GM18868 (cell line): Measurements from ENCODE around the gene ITGB1BP1.
A peak's percentile ranks its signal among the peaks of the same experiment; 100 is the strongest.

ENCODE experiments used
- ATAC-seq: cut with Tn5 transposase; IDR thresholded peaks from one replicate; pipeline ENCODE4 v1.9.1; 2021; ENCODE audit warnings: mild to moderate bottlenecking, moderate library complexity; ENCODE audit not compliant: unreplicated experiment

The ITGB1BP1 gene

GRCh38 chr2:9428965-9429577 is 5.7 kb upstream of the ITGB1BP1 start:
- ATAC-seq: no peak

DNA sequence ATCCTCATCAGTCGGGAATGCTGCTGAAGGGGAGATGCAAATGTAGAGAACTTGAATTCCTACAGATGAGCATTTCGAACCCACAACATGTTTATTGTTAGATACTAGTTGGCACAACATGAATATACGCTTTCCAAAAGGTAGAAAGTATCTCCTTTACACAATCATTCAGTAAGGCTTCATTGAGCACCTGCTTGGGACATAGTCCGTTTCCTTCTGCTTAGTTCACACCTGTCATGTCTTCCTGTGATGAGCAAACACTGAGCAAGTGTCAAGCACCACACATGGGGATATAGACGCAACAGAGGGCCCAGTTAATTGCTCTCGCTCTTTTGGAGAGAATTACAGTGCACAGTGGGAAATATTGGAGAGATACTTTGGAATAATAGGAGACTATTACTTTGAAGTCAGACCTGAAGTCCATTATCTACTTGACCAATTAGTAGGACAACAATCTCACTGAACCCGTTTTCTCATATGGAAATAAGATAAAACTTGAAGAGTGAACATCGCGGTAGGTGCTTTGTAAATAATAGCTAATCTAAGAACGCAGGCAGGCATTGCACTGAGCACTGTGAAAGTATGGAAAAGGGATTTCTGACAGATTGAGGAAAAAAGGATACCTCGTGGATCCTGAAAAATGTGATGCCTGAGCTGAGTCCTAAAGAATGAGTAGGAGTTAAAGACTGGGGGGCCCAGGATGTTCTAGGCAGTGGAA is 1.3 kb upstream of the ITGB1BP1 start:
- no peak for ATAC-seq

- peak; percentile 2 for ATAC-seq
Measured at GRCh38 chr2:9423922-9424272, 569 bp upstream of the ITGB1BP1 start.

DNA sequence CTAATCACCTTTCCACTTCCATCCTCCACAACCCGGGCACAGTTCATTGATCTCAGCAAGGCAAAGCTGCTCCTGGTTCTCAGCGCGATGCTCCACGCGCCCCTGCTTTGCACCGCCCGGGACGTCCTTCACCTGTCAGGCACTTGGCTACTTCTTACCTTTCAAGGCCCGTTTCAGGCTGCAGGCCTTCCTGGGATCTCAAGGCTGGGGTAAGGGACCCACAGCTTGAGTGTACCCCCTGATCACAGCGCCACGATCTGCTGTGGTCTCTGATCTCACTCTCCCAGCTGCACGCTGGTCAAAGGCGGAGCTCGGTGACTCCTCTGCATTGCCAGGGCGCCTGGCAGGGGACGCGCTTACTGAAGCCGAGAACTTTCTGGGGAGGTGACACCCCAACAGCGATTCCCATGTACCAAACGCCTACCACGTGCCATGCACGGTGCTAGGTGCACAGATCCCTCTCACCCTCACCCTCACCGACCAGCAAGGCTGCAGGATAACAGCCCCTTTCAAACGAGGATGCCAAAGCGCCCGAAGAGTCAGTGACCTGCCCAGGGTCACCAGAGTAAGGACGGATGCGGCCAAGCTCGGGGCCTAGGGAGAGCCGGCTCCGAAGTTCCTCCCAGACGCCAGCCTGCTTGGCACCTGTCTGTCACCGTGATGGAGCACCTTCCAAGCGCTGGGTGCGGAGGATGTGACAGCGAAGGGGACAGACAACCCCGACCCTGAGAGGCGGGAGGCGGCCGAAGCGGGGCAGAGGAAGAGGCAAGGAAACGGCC is 818 bp downstream of the ITGB1BP1 start:
- ATAC-seq: peak; percentile 27

DNA sequence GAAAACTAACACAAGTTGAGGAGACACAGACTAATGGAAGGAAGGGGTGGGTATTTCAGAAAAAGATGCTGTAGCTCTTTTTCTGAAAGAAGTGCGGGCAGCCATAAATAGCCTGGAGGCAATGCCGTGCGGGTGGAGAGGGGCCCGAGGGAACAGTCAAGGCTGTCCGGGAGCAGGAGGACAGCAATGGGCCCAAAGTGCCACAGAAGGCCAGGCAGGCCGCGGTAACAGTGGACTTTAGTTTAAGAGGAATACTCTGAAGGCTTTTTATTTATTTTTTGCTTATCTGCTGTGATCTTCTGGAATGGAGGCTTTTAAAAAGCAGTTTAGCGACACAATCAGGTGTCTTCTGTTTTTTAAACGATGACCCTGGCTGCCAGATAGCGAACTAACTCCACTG is 2.8 kb downstream of the ITGB1BP1 start:
- no peak for ATAC-seq

DNA sequence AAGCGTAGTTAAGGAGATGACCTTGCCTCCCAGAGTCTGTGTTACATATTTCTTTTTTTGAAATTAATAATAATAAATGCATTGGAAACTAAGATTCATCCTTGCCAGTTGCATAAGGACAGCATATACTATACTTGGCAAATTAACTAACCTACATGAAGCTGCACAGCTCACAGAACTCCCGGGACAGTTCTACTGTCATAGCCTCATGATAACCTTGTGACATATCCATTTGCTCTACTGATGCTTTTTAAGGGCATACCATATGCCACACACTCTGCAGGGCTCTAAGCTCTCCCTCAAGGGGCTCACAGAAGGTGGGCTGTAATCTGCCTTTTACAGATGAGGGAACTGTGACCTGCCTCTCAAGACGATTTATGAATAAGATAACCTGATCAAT is 3.8 kb downstream of the ITGB1BP1 start:
- no peak for ATAC-seq

DNA sequence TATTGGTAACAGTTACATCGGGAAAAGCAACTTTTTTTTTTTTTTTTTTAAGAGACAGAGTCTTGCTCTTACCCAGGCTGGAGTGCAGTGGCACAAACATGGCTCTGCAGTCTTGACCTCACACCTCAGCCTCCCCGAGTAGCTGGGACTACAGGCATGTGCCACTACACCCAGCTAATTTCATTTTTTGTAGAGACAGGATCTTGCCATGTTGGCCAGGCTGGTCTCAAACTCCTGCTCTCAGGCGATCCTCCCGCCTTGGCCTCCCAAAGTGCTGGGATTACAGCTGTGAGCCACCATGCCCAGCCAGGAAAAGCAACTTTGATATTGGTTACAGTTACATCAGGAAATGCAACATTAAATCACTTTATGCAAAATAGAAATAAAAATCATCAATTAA is 4.6 kb downstream of the ITGB1BP1 start:
- ATAC-seq: no peak

- no peak for ATAC-seq
Measured at GRCh38 chr2:9417725-9418124, 5.6 kb downstream of the ITGB1BP1 start.

- no peak for ATAC-seq
Measured at GRCh38 chr2:9416962-9417316, 6.4 kb downstream of the ITGB1BP1 start.

DNA sequence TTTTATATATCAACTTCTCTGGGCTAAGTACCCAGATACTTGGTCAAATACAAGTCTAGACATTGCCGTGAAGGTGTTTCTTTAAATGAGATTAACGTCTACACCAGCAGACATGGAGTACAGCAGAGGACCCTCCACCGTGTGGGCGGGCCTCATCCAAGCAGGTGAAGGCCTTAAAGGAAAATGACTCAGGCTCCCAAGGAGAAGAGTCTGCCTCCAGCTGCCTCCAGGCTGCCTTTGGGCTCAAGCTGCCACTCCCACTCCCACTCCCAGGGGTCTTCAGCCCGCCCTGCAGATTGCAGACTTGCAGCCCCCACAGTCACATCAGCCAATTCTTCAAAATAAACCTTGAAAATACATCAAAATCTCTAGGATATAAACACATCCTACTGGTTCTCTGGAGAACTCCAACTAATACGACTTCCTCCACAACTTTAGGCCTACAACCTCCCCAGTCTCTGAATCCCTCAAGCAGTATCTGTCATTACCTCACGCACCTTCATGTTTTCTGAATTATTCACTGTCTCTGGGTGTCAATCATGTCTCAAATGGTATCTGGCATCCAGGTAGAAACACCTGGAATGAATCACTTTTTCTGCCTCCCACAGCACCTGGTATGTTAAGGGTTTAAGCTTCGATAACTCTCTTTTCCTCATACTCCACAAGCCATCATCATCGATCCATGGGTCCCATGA is 6.9 kb downstream of the ITGB1BP1 start:
- no peak for ATAC-seq

- ATAC-seq: no peak
Measured at GRCh38 chr2:9415516-9416169, 7.7 kb downstream of the ITGB1BP1 start.

- ATAC-seq: no peak
Measured at GRCh38 chr2:9412781-9413180, 10.5 kb downstream of the ITGB1BP1 start.

- peak; percentile 72 for ATAC-seq
Measured at GRCh38 chr2:9410108-9410507, 13.2 kb downstream of the ITGB1BP1 start.

DNA sequence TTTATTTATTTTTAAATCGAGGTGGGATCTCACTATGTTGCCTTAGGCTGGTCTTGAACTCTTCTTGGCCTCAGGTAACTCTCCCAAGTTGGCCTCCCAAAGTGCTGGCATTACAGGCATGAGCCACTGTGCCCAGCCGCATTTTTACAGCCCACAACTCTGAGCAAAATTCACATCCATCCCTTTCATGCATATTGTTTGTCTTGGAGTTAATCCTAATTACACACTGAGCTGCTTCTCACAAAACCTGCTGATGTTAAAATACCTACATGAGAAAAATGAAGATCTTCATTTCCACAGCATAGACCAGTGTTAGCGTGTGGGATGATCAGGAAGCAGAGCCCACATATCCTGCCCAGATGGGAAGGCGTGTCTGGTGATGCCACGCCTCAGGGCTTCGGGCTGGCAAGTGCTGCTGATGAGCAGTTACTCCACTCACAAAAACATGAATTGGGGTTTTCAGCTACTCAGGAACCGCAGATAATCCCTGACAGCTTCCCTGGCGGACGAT is 14.6 kb downstream of the ITGB1BP1 start:
- no peak for ATAC-seq

- ATAC-seq: no peak
Measured at GRCh38 chr2:9407363-9407811, 15.9 kb downstream of the ITGB1BP1 start.

GRCh38 chr2:9406529-9407362 is 16.6 kb downstream of the ITGB1BP1 start:
- no peak for ATAC-seq

DNA sequence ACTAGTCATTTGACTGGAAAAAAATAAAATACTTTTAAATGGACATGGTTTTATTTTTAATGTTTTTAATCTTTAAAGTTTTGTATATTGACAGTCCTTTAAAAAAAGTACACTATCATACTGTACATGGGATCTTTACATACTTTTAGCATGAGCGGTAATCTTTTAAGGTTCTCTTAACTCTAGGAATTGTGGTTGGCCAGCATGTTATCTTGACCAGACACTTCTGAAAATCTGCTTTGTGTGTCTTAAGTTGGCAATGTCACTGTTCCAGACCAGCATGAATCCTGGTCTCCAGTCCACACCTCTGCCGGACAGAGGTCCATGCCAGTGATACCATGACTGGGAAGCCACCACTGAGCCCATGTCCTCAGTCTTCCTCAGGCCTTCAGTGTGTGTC is 17.7 kb downstream of the ITGB1BP1 start:
- ATAC-seq: no peak

DNA sequence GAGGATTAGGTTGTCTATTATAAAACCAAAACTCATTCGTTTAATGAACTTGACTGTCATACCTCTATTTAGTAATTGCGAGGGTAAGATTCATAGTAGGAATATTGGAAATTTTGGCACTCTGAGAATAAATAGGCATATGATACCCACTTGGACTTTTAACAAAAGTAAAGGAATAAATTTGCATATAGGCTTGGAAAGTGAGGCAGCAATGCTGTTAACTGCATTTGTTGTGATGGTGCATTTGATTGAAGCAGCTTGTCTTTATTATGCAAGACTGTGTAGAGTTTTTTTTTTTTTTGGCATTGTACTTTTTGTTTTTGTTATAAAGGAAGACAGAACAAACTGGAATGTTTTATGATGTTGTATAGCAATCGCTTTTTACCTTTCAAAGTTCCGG is 18.9 kb downstream of the ITGB1BP1 start:
- ATAC-seq: no peak

GRCh38 chr2:9403924-9404323 is 19.4 kb downstream of the ITGB1BP1 start:
- ATAC-seq: no peak
